GM10248 (cell line): ENCODE results near the gene KHK.

Experiments
- CTCF ChIA-PET: fragments of 300-600 bp; sonication (Branson Sonifier 250); formaldehyde crosslinking; extraction: SDS; loops from one replicate; lab custom pipeline; 2021; ENCODE audit warnings: antibody characterized with exemption; lab: Yijun Ruan, JAX
- POLR2A ChIA-PET: fragments of 350-650 bp; sonication (Branson Sonifier 250); formaldehyde crosslinking; extraction: SDS; loops from one replicate; lab custom pipeline; 2020; ENCODE audit warnings: antibody characterized with exemption; lab: Yijun Ruan, JAX
- DNase-seq: peaks from one replicate; pipeline ENCODE4 v3.0.0; 2012; ENCODE audit errors: extremely low spot score
- TF ChIP-seq, protein P1 (sequence below): IDR thresholded peaks from 2 replicates; pipeline ENCODE4 v1.5.1; 2012; ENCODE audit warnings: mild to moderate bottlenecking, low read depth; ENCODE audit errors: extremely low read depth, missing control alignments, control extremely low read depth

The KHK gene

DNA sequence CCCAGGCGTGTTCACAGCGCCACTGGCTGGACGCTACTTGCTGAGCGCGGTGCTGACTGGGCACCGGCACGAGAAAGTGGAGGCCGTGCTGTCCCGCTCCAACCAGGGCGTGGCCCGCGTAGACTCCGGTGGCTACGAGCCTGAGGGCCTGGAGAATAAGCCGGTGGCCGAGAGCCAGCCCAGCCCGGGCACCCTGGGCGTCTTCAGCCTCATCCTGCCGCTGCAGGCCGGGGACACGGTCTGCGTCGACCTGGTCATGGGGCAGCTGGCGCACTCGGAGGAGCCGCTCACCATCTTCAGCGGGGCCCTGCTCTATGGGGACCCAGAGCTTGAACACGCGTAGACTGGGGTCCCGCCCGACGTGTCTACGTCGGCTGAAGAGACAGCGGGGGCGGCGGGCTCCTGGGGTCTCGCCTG lies 891 bp upstream of the KHK start:
- POLR2A ChIA-PET = no interaction called here

GRCh38 chr2:27086090-27086723 lies 365 bp upstream of the KHK start:
- peak; percentile 99 for DNase-seq
- CTCF ChIA-PET = interaction anchor here (0.7 to 9.6 kb wide), 24 partner anchors 12 to 231 kb away, joined by 3 to 105 read pairs (median 4); partner anchors contain the start of genes ABHD1, AGBL5, ATRAID and MAPRE3
- POLR2A ChIA-PET = interaction anchor here (0.9 kb wide), 1 partner anchor 28 kb away, joined by 3 read pairs; no protein-coding TSS in a partner anchor
- TF ChIP-seq, protein P1, sequence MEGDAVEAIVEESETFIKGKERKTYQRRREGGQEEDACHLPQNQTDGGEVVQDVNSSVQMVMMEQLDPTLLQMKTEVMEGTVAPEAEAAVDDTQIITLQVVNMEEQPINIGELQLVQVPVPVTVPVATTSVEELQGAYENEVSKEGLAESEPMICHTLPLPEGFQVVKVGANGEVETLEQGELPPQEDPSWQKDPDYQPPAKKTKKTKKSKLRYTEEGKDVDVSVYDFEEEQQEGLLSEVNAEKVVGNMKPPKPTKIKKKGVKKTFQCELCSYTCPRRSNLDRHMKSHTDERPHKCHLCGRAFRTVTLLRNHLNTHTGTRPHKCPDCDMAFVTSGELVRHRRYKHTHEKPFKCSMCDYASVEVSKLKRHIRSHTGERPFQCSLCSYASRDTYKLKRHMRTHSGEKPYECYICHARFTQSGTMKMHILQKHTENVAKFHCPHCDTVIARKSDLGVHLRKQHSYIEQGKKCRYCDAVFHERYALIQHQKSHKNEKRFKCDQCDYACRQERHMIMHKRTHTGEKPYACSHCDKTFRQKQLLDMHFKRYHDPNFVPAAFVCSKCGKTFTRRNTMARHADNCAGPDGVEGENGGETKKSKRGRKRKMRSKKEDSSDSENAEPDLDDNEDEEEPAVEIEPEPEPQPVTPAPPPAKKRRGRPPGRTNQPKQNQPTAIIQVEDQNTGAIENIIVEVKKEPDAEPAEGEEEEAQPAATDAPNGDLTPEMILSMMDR = peak; percentile 94

More for the DNA sequence above, 891 bp upstream of the KHK start:
- peak; percentile 44 for DNase-seq
- CTCF ChIA-PET = interaction anchor here (0.6 to 9.6 kb wide), 16 partner anchors 12 to 217 kb away, joined by 3 to 105 read pairs (median 3); partner anchors contain the start of genes ABHD1, AGBL5 and MAPRE3
- TF ChIP-seq, protein P1 = peak; percentile 68

- CTCF ChIA-PET = interaction anchor here (0.8 to 9.6 kb wide), 15 partner anchors 10 to 215 kb away, joined by 3 to 105 read pairs (median 5); partner anchors contain the start of genes AGBL5 and OST4
- TF ChIP-seq, protein P1 = no peak
- DNase-seq = no peak
- POLR2A ChIA-PET = interaction anchor here (0.9 kb wide), 1 partner anchor 38 kb away, joined by 4 read pairs; no protein-coding TSS in a partner anchor
Measured at GRCh38 chr2:27087823-27088410, 1.3 kb downstream of the KHK start.

- ChIA-PET CTCF (interaction anchor here (1.0 to 9.6 kb wide), 9 partner anchors 9 to 191 kb away, joined by 3 to 105 read pairs (median 5); partner anchors contain the start of gene OST4), POLR2A (interaction anchor here (0.9 kb wide), 1 partner anchor 38 kb away, joined by 4 read pairs; no protein-coding TSS in a partner anchor)
- TF ChIP-seq, protein P1 = no peak
- DNase-seq = no peak
Measured at GRCh38 chr2:27088634-27089033, 2.1 kb downstream of the KHK start.

- no peak for DNase-seq
- TF ChIP-seq, protein P1 = no peak
- ChIA-PET CTCF (interaction anchor here (1.0 to 9.6 kb wide), 9 partner anchors 8 to 128 kb away, joined by 3 to 105 read pairs (median 5); partner anchors contain the start of gene OST4), POLR2A (no interaction called here)
Measured at GRCh38 chr2:27089111-27089954, 2.8 kb downstream of the KHK start.
